Muscle layer of duodenum (tissue), 2 donors: ENCODE data around the gene RAX2.
"Not testable (repeated sequence)": the region's sequence is repeated elsewhere in the genome, so short reads cannot be mapped to it uniquely, and the experiment has no call there.

Experiments used
- H3K27ac ChIP-seq: one replicate; pipeline ENCODE4 v1.7.0; 2013; ENCODE audit warnings: mild to moderate bottlenecking, low read length
- H3K27me3 ChIP-seq: one replicate; pipeline ENCODE4 v1.7.0; 2013; ENCODE audit warnings: low read depth, mild to moderate bottlenecking, control low read depth, low read length
- H3K36me3 ChIP-seq, 2 donors: one replicate each; pipeline ENCODE4 v1.7.0; 2013; ENCODE audit warnings: low read length in 2 of 2, control low read depth in 1 of 2, mild to moderate bottlenecking in 1 of 2; ENCODE audit not compliant: insufficient read depth in 2 of 2, control insufficient read depth in 1 of 2
- H3K4me1 ChIP-seq, 2 donors: one replicate each; pipeline ENCODE4 v1.7.0; 2013; ENCODE audit warnings: low read length in 2 of 2, mild to moderate bottlenecking in 2 of 2, control low read depth in 1 of 2, moderate library complexity in 1 of 2; ENCODE audit not compliant: insufficient read depth in 2 of 2, control insufficient read depth in 1 of 2
- H3K4me3 ChIP-seq, 2 donors: one replicate each; pipeline ENCODE4 v1.7.0; 2013; ENCODE audit warnings: low read length in 2 of 2, low read depth in 1 of 2, mild to moderate bottlenecking in 1 of 2
- H3K9me3 ChIP-seq, 2 donors: one replicate each; pipeline ENCODE4 v1.7.0; 2013; ENCODE audit warnings: low read length in 2 of 2, control low read depth in 1 of 2, mild to moderate bottlenecking in 1 of 2; ENCODE audit not compliant: control insufficient read depth in 1 of 2
- donor health status: healthy.

Gene RAX2

DNA sequence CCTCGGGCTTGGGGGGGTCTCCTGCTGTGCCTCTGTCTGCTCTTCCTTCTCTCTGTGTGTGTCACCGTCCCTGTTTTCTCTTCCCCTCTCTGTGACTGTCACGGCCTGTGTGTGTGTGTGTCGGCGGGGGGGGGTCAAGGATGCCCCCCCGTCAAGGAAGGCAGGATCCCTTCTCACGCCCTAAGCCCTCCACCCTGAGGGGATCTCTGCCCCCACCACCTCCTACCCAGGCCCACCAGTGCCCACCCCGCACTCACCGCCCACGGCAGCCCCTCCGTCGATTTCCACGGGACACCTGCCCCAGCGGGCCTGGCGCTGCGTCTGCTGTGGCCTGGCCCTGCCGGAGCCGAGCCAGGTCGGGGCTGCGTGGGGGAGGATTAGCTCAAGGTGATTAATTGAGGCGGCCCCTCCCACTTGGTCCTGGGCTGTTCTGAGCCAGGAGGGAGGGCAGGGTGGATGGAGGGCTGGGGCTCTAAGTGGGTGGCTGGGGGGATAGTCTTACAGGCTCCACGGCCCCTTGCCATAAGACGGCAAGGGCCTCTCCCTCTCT is at the start of gene RAX2:
Gene RAX2, minus strand, starts transcription at position 323 of the 550 bp plus-strand sequence. CDS start 486 bp downstream, outside the sequence.
- Histone ChIP-seq H3K9me3 (no peaks in the 10 kb centered on the region), H3K27me3 (no peaks in the 10 kb centered on the region), H3K4me3 (no peak within 1 kb of the TSS), H3K36me3 (peaks cover 6 to 28% of the 10 kb centered on the region in 2 donors), H3K27ac (no peak within 1 kb of the TSS), H3K4me1 (no peaks in the 10 kb centered on the region)

DNA sequence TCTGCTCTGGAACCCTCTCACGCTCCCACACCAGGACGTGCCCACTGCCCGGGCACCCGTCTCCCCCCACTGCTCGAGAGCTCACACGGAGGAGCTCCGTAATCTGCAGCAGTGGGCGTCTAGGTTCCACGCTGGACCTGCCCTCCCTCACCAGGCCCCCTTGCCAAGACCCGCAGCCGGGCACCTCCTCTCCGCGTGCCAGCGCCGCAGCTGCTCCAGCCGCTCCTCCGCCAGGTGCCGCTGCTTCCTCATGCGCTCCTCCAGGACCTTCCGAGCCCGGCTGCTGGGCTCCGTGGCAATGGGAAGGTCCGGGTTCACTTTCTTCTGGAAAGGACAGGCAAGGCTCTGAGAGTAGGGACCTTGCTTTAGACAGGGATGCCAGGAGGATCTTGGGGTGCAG is 49.1 kb upstream of the RAX2 start:
- H3K27me3 ChIP-seq: no peaks in the 10 kb centered on the region
- no peaks in the 10 kb centered on the region for H3K4me1 ChIP-seq
- H3K36me3 ChIP-seq: no peaks in the 10 kb centered on the region
- no peak overlapping the region for H3K27ac ChIP-seq
- H3K4me3 ChIP-seq: no peak overlapping the region
- H3K9me3 ChIP-seq: no peaks in the 10 kb centered on the region

DNA sequence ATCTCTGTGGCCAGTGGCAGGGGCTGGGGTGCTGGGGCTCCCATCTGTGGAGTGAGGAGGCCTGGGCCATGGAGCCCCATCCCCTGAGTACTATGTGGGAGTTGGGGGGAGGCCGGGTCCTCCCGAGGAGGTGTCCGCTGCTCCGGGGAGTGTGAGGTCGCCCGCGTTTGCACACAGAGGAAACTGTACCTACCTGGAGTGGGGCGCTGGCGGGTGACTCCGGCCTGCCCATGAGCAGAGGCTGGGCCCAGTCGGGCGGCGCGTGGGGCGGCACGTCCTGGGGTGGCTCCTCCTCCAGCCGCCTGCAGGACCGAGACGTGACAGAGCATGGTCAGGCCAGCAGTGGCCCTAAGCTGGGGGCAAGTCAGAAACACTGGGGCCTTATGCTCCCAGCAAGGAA is 48.0 kb upstream of the RAX2 start:
- H3K9me3 ChIP-seq: no peaks in the 10 kb centered on the region
- H3K4me3 ChIP-seq: no peak overlapping the region
- H3K36me3 ChIP-seq: no peaks in the 10 kb centered on the region
- no peak overlapping the region for H3K27ac ChIP-seq
- no peaks in the 10 kb centered on the region for H3K4me1 ChIP-seq
- no peaks in the 10 kb centered on the region for H3K27me3 ChIP-seq

DNA sequence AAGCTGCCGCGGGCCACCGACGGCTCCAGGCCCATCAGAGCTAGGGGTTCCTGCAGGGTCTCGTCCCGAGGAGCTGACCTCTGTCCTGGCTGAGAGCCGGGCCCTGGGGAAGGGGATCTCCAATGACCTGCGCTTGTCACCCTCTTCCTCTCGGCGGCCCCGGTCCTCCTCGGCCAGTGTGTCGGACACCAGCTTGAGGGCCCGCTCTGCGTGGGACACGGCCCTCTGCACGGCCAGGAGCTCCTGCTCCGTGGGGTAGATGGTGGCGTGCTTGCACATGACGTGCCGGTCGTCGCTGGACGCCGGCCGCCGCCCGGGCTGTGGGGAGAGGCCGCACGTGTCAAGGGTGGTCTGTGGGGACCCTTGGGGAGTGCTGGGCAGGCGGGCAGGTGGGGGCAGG is 46.9 kb upstream of the RAX2 start:
- H3K27me3 ChIP-seq: no peaks in the 10 kb centered on the region
- no peak overlapping the region for H3K4me3 ChIP-seq
- no peak overlapping the region for H3K27ac ChIP-seq
- H3K4me1 ChIP-seq: no peaks in the 10 kb centered on the region
- no peaks in the 10 kb centered on the region for H3K9me3 ChIP-seq
- H3K36me3 ChIP-seq: no peaks in the 10 kb centered on the region

DNA sequence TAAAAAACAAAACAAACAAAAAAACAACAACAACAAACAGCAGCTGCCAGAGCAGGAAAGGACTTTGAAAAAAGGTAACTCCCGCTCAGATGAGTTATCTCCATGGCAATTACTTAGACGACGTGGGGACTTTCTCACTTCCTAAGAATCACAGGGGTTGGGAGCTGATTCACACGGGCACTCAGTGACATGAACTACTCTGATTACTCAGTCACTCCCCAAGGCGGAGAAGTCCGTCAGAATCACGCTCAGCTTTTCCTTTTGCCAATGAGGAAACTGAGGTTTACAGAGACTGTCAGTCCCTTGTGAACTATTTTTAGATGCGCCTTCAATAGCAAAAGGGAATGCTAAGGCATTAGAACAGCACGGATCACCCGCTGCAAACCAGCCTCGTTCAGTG is 46.4 kb upstream of the RAX2 start:
- no peaks in the 10 kb centered on the region for H3K27me3 ChIP-seq
- H3K27ac ChIP-seq: no peak overlapping the region
- H3K4me1 ChIP-seq: no peaks in the 10 kb centered on the region
- no peak overlapping the region for H3K4me3 ChIP-seq
- H3K36me3 ChIP-seq: no peaks in the 10 kb centered on the region
- H3K9me3 ChIP-seq: no peaks in the 10 kb centered on the region

DNA sequence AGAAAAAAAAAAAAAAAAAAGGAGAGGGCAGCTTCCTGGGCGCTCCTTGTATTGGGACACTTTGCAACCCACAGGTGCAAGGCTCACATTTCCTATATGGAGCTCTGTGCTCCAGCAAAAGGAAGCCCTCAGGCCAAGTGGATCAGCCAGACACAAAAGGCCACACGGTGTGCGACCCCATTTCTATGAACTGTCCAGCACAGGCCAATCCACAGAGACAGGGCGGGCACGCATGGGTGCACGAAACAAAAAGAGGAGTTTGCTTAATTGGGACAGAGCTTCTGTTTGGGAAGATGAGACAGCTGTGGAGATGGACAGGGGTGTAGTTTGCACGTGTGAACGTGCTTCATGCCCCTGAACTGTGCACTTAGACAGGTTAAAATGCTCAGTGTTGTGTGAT is 45.7 kb upstream of the RAX2 start:
- Histone ChIP-seq H3K36me3 (no peaks in the 10 kb centered on the region), H3K4me1 (no peaks in the 10 kb centered on the region), H3K27me3 (no peaks in the 10 kb centered on the region), H3K27ac (no peak overlapping the region), H3K4me3 (no peak overlapping the region), H3K9me3 (no peaks in the 10 kb centered on the region)

DNA sequence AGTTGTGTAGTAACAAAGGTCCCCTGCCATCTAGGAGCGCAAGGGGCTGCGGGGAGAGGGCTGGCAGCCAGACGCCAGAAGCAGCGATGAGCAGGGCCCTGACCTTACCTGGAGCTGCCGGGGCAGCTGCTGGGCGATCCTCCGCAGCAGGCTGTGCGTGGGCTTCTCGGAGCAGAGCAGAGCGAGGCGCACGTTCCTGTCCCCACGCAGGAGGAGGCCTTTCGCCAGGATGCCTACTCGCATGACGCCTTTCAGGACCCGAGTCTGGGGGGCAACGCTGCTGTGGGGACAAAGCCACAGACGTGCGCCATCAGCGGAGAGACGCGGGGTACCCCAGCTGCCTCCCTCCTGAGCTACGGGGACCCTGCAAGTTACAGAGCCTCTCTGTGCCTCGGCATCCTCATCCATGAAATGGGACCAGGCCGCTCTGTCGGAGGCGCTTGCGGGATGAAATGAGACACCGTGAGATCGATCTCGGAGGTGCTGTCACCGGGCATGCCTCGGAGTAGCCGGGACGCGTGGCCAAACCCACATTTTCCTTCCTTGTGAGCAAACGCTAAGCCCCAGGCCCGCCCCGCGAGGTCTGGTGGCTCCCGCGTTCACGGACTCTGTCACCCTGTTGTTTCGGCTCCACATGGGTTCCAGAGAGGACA is 44.7 kb upstream of the RAX2 start:
- no peak overlapping the region for H3K27ac ChIP-seq
- H3K4me1 ChIP-seq: no peaks in the 10 kb centered on the region

DNA sequence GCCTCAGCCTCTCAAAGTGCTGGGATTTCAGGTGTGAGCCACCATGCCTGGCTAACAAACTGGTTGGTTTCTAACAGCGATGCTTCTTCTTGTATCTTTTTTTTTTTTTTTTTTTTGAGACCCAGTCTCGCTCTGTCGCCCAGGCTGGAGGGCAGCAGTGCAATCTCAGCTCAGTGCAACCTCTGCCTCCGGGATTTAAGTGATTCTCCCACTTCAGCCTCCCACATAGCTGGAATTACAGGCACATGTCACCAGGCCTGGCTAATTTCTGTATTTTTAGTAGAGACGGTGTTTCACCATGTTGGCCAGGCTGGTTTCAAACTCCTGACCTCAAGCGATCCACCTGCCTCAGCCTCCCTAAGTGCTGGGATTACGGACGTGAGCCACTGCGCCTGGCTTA is 44.1 kb upstream of the RAX2 start:
- H3K9me3 ChIP-seq, H3K27me3 ChIP-seq, H3K27ac ChIP-seq, H3K36me3 ChIP-seq, H3K4me1 ChIP-seq, H3K4me3 ChIP-seq: not testable (repeated sequence)

More for the DNA sequence above, 44.7 kb upstream of the RAX2 start:
- H3K36me3 ChIP-seq: no peaks in the 10 kb centered on the region
- no peak overlapping the region for H3K4me3 ChIP-seq
- no peaks in the 10 kb centered on the region for H3K9me3 ChIP-seq
- no peaks in the 10 kb centered on the region for H3K27me3 ChIP-seq

DNA sequence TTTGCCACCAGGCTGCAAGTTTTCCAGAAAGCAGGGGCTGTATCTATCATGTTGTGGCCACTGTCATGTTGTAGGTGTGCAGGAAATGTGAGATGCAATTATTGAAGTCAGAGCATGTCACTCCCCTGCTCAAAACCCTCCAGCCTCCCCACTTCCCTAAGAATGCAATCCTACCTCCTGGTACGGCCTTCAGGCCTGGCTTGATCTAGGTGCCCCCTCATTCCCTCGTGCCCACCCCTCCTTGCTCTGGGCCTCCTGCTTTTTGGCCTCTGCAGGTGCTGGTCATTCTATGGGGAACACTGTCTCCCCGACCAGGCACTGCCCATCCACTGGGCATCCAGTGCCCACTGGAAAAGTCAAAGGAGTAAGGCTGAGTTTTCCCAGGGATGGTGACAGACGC is 42.6 kb upstream of the RAX2 start:
- no peak overlapping the region for H3K4me3 ChIP-seq
- no peaks in the 10 kb centered on the region for H3K36me3 ChIP-seq
- no peaks in the 10 kb centered on the region for H3K4me1 ChIP-seq
- no peaks in the 10 kb centered on the region for H3K27me3 ChIP-seq
- H3K27ac ChIP-seq: no peak overlapping the region
- H3K9me3 ChIP-seq: no peaks in the 10 kb centered on the region

DNA sequence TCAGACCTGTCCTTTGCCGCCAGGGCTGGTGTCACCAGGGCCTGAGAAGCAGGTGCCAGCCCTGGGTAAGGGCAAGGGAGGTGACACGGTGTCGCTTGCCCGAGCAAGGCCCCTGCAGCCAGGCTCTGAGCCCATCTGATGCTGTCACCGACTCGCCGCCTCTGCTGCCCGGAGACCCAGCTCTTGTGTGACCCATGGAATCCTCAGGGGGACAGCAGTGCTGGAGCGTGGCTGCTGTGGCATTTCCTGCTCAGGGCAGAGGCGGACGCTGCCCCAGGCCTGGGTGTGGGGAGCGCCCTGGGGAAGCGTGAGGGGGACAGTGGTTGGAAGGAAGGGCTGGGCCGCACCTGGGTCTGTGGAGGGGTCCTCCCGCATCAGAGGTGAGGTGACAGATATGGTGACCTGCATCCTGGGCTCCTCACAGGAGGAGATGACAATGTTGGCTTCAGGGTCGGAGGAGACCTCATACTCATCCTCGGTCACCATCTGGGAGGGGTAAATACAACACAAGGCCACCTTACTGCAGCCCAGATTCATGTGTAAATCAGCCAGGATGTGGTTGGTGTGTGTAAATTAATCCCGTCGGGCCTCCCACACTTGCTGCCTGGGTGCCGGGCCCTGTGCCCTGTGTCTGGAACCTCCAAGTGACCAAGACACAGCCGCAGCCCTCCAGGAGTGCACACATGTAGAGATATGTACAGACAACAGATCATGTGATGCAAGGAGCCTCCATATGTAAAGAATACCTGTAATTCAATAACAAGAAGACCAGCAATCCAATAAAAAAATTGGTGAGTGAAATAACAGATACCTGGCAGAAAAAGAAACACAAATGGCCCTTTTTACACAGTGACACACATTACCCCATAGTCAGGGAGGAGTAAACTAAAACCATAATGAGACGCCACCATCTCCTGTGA is 41.7 kb upstream of the RAX2 start:
- no peaks in the 10 kb centered on the region for H3K9me3 ChIP-seq
- H3K27me3 ChIP-seq: no peaks in the 10 kb centered on the region
- H3K36me3 ChIP-seq: no peaks in the 10 kb centered on the region
- H3K4me1 ChIP-seq: no peaks in the 10 kb centered on the region
- H3K27ac ChIP-seq: no peak overlapping the region
- H3K4me3 ChIP-seq: no peak overlapping the region

DNA sequence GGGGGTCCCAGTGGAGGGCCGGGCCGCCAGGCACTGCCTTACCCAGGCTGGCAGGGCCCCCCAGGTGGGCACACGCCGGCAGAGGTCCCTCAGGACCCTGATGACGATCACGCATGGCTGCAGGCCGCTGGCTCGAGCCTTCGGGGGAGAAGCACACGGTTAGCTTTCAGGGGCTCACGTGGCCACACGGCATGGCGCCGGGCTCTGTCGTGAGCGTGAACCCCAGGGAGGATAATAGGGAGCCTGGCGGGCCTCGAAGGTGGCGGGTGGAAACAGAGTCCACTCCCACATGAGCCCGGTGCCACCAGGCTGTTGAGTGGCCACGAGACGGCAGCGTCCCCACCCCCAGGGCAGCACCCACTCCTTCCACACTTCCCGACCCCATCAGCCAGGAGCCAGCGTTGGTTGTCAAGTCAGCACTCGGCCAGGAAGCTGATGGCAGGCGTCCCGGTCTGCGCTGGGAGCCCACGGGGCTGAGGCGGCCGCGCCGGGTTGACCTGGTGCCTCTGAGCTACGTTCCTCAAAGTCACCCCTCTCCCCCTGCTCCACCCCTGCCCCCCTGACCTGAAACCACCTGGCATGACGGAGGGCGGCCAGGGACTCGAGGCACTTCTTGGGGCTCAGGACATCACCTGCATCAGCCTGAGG is 38.8 kb upstream of the RAX2 start:
- H3K27ac ChIP-seq: no peak overlapping the region
- no peaks in the 10 kb centered on the region for H3K27me3 ChIP-seq
- no peaks in the 10 kb centered on the region for H3K36me3 ChIP-seq
- H3K4me1 ChIP-seq: no peaks in the 10 kb centered on the region
- no peaks in the 10 kb centered on the region for H3K9me3 ChIP-seq
- H3K4me3 ChIP-seq: no peak overlapping the region
